GM12878 (cell line): ENCODE results near the gene FANCG. TPM values are rescaled to one million over a fixed set of nuclear protein-coding genes. Genes with fewer than 3 reads are reported as not detected.

ENCODE experiments used
- ATAC-seq: fragments of 200-7000 bp; cut with Tn5 transposase; 3 replicates; pipeline ENCODE4 v1.9.1; 2020; ENCODE audit warnings: mild to moderate bottlenecking, moderate library complexity
- BruUV-seq: library from RNA; stranded (reverse); fragments of 400-500 nt; replicated peaks from 2 replicates; lab custom pipeline; 2021; lab: Mats Ljungman, UMichigan
- CTCF ChIA-PET: fragments of 300-600 bp; sonication (Branson Sonifier 250); formaldehyde crosslinking; extraction: SDS; loops from one replicate; lab custom pipeline; 2021; ENCODE audit warnings: inconsistent platforms; lab: Yijun Ruan, JAX
- POLR2A ChIA-PET: fragments of 350-600 bp; formaldehyde crosslinking; extraction: SDS; loops from one replicate; lab custom pipeline; 2021; ENCODE audit warnings: inconsistent platforms; lab: Charles Lee
- RAD21 ChIA-PET: fragments of 300-600 bp; sonication (Branson Sonifier 250); formaldehyde crosslinking; loops from one replicate; lab custom pipeline; 2023; ENCODE audit warnings: antibody characterized with exemption; ENCODE audit not compliant: unreplicated experiment; lab: Charles Lee
- SMC1A ChIA-PET: fragments of 300-600 bp; sonication (Branson Sonifier 250); formaldehyde crosslinking; loops from one replicate; lab custom pipeline; 2023; ENCODE audit not compliant: unreplicated experiment, uncharacterized antibody; lab: Charles Lee
- DNase-seq: peaks from one replicate; pipeline ENCODE4 v3.0.0-alpha.2; 2011; ENCODE audit warnings: low read depth, low spot score
- FAIRE-seq: peaks from 3 replicates; lab custom pipeline; 2011; peaks lifted over from hg19 to GRCh38; lab: Jason Lieb, UNC
- H2AFZ ChIP-seq: 2 replicates; pipeline ENCODE4 v1.6.0; 2011; ENCODE audit warnings: low read depth, low read length, control low read depth; ENCODE audit not compliant: control insufficient read depth
- H3K27ac ChIP-seq: 2 replicates; pipeline ENCODE4 v1.5.1; 2011; ENCODE audit warnings: control low read depth; ENCODE audit not compliant: control insufficient read depth, insufficient read depth
- H3K27me3 ChIP-seq, 2 experiments: replicated peaks in 1 of 2; 2 replicates each; pipeline versions ENCODE4 v1.6.0 to v1.6.1; 2011; ENCODE audit warnings: low read length in 1 of 2; ENCODE audit not compliant: control insufficient read depth in 2 of 2, insufficient read depth in 2 of 2
- H3K36me3 ChIP-seq, 2 experiments: 2 replicates each; pipeline ENCODE4 v1.5.1; 2011; ENCODE audit warnings: low read length in 1 of 2; ENCODE audit not compliant: control insufficient read depth in 2 of 2, insufficient read depth in 2 of 2
- H3K4me1 ChIP-seq: 2 replicates; pipeline ENCODE4 v1.6.1; 2011; ENCODE audit warnings: mild to moderate bottlenecking, low read length, moderate library complexity, mixed read lengths; ENCODE audit not compliant: control insufficient read depth, insufficient read depth
- H3K4me2 ChIP-seq: 2 replicates; pipeline ENCODE4 v1.6.0; 2011; ENCODE audit warnings: control low read depth; ENCODE audit not compliant: control insufficient read depth, insufficient read depth
- H3K4me3 ChIP-seq: fragments of 200-600 bp; sonication (generic); 2 replicates; pipeline ENCODE4 v1.5.1; 2016
- H3K79me2 ChIP-seq: 2 replicates; pipeline ENCODE4 v1.6.0; 2011; ENCODE audit warnings: low read length; ENCODE audit not compliant: control insufficient read depth, insufficient read depth
- H3K9ac ChIP-seq: 2 replicates; pipeline ENCODE4 v1.8.0; 2011; ENCODE audit warnings: low read length, control low read depth, mixed read lengths; ENCODE audit not compliant: control insufficient read depth, insufficient read depth
- H3K9me3 ChIP-seq: replicated peaks from 3 replicates; pipeline ENCODE4 v1.5.1; 2011; ENCODE audit warnings: mild to moderate bottlenecking, low read length; ENCODE audit not compliant: control insufficient read depth, insufficient read depth
- H4K20me1 ChIP-seq: 2 replicates; pipeline ENCODE4 v1.6.0; 2011; ENCODE audit not compliant: control insufficient read depth, insufficient read depth
- CHD2 ChIP-seq: IDR thresholded peaks from 2 replicates; pipeline ENCODE4 v1.6.1; 2011; ENCODE audit warnings: low read depth, low read length, improper control_type of control experiment, borderline replicate concordance
- GATAD2B ChIP-seq: fragments of 450-650 bp; conservative IDR thresholded peaks from 2 replicates; pipeline ENCODE4 v1.6.1; 2017; ENCODE audit warnings: low read depth, mild to moderate bottlenecking, moderate library complexity
- HSF1 ChIP-seq: fragments of 150-350 bp; IDR thresholded peaks from 2 replicates; pipeline ENCODE4 v1.6.1; 2014; ENCODE audit warnings: mild to moderate bottlenecking, low read depth, low read length
- MXI1 ChIP-seq: fragments of 150-350 bp; IDR thresholded peaks from 2 replicates; pipeline ENCODE4 v1.6.1; 2011; ENCODE audit warnings: low read depth, mild to moderate bottlenecking, inconsistent platforms, low read length, improper control_type of control experiment
- NBN ChIP-seq: fragments of 450-650 bp; IDR thresholded peaks from 2 replicates; pipeline ENCODE4 v1.6.1; 2016
- YBX1 ChIP-seq: fragments of 450-650 bp; IDR thresholded peaks from 2 replicates; pipeline ENCODE4 v1.6.1; 2016; ENCODE audit warnings: antibody characterized with exemption
- ZNF207 ChIP-seq: fragments of 450-650 bp; IDR thresholded peaks from 2 replicates; pipeline ENCODE4 v1.6.1; 2014; ENCODE audit warnings: antibody characterized with exemption, mild to moderate bottlenecking, borderline replicate concordance
- WGBS: methylation state at CpG from one replicate; pipeline ENCODE4 v1.1.6; 2016; ENCODE audit warnings: low lambda C conversion rate; ENCODE audit not compliant: insufficient replicate concordance, insufficient coverage; ENCODE audit errors: missing lambda C conversion rate; 5-methylcytosine and 5-hydroxymethylcytosine counted together
- in situ Hi-C: fragments of 300-500 bp; cut with MboI; formaldehyde crosslinking; loops from 9 replicates; pipeline ENCODE4 v1.14.3; 2018; ENCODE audit warnings: mixed read lengths
- intact Hi-C: fragments of 100-400 bp; cut with micrococcal nuclease; formaldehyde crosslinking; loops from one replicate; pipeline ENCODE4 v1.14.2; 2022; ENCODE audit not compliant: unreplicated experiment
- polyA plus RNA-seq, 11 experiments: library from polyadenylated mRNA; depleted of rRNA in 4 of 11; unstranded in 6 of 11; stranded (reverse) in 5 of 11; fragments of >200 nt; fragmentation: Nextera tagmentation in 4 of 11; fragmentation: Illumina TruSeq in 1 of 11; extraction: Ambion mirVana in 4 of 11; extraction: Trizol in 1 of 11; gene quantifications; 1 replicate in 1 of 11; 2 replicates in 10 of 11; pipeline versions ENCODE4 v1.2.1 to v1.2.3, GENCODE V29; 2011 to 2016; ENCODE audit warnings: inconsistent platforms in 2 of 11, missing spikeins in 2 of 11, low read depth in 1 of 11
- total RNA-seq, 4 experiments: library from RNA; depleted of rRNA in 3 of 4; stranded (reverse); fragments of >200 nt in 3 of 4; fragmentation: Illumina TruSeq in 1 of 4; extraction: Trizol in 1 of 4; gene quantifications; 2 replicates each; pipeline versions ENCODE4 v1.2.1 to v1.2.3, GENCODE V29; 2013 to 2021

The FANCG gene
- total and polyA plus RNA-seq, 10 of the 15 experiments (the other 5 are each of a cell fraction or from before 2014, with no cell fraction given): 16.4 to 78.7 (median 45.4) TPM

GRCh38 chr9:35116539-35116897 is 36.8 kb upstream of the FANCG start:
- no peak for FAIRE-seq

More at GRCh38 chr9:35116539-35116897, 36.8 kb upstream of the FANCG start:
- in situ Hi-C loops (loop anchor here (5.0 kb wide), 3 partner anchors 141 to 486 kb away; no protein-coding TSS in a partner anchor), intact Hi-C loops (loop anchor here (1.0 to 10.0 kb wide), 6 partner anchors 143 to 698 kb away; partner anchors contain the start of genes CREB3, HINT2, SPAG8 and TESK1)
- CTCF ChIA-PET: interaction anchor here (0.6 to 3.9 kb wide), 17 partner anchors 10 to 484 kb away, joined by 3 to 85 read pairs (median 5); no protein-coding TSS in a partner anchor
- no TSS peak for BruUV-seq
- H4K20me1 ChIP-seq: no peaks in the 10 kb centered on the region
- POLR2A ChIA-PET: no interaction called here
- no peaks in the 10 kb centered on the region for H3K9me3 ChIP-seq
- no peaks in the 10 kb centered on the region for H3K36me3 ChIP-seq
- H3K4me3 ChIP-seq: peak overlapping the region; percentile 96
- peak overlapping the region; percentile 92 for H3K4me2 ChIP-seq
- no peak for TF ChIP-seq YBX1
- no peak for TF ChIP-seq HSF1
- TF ChIP-seq NBN: no peak
- no peak for TF ChIP-seq MXI1
- no peak for TF ChIP-seq CHD2
- no peak for TF ChIP-seq GATAD2B
- TF ChIP-seq ZNF207: no peak
- no peak overlapping the region for H3K27ac ChIP-seq
- H2AFZ ChIP-seq: peak overlapping the region; percentile 84
- RAD21 ChIA-PET: interaction anchor here (1.0 to 2.7 kb wide), 7 partner anchors 13 to 437 kb away, joined by 3 to 20 read pairs (median 6); partner anchors contain the start of gene STOML2
- ATAC-seq (no peak), DNase-seq (no peak)
- H3K27me3 ChIP-seq: no peaks in the 10 kb centered on the region
- peaks cover 26% of the 10 kb centered on the region for H3K4me1 ChIP-seq
- SMC1A ChIA-PET: interaction anchor here (1.0 to 3.0 kb wide), 6 partner anchors 139 to 437 kb away, joined by 3 to 23 read pairs (median 4); no protein-coding TSS in a partner anchor
- peak overlapping the region; percentile 29; the same call in 1 of the 2 replicates for H3K9ac ChIP-seq
- H3K79me2 ChIP-seq: peaks cover 3% of the 10 kb centered on the region
- WGBS: under 1% methylated on average over 12 of the region's 12 CpGs
